Measurements from ENCODE around the gene COLEC11. TPM values are rescaled to one million over a fixed set of nuclear protein-coding genes. Genes with fewer than 3 reads are reported as not detected.

COLEC11 gene
- total and polyA plus RNA-seq, 10 donors, result 0.64 to 8.0 (median 3.1) TPM

DNA sequence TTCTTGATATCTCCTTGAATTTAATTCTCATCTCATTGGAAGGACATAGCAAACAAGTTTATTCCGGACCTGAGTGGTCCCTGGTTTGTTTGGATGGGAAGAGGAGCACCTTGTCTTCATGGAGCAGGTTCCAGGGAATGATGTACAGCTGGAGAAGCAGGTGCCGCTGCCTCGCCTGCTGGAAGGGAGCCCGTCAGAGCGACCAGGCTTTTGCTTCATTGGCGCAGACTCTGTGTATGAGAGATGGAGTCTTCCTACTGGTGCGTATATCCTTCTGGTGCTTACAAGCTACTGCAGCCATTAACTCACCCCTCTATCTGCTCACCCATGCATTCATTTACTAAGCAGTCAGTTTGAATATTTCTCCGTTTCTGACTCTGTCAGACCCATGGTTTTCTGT is 51.5 kb downstream of the COLEC11 start:
- WGBS, 5 donors, result 87 to 94% (median 90%) methylated on average over 8 of the region's 8 CpGs
- intact Hi-C loops (cut with DNase I; ENCODE audit: low total_unique reads), result no loop called here
- Histone ChIP-seq H3K4me3 (no peak overlapping the region), H3K27me3 (replicated peaks in 1 of 7) (peaks cover 0 to 16% (median 0%) of the 10 kb centered on the region in 7 donors), H3K36me3 (no peaks in the 10 kb centered on the region), H3K9me3 (no peaks in the 10 kb centered on the region), H3K4me1 (peaks cover 3 to 9% (median 6%) of the 10 kb centered on the region in 6 donors), H3K27ac (no peak overlapping the region)
- DNase-seq, result peak; percentile 40
- TF ChIP-seq, protein P1, sequence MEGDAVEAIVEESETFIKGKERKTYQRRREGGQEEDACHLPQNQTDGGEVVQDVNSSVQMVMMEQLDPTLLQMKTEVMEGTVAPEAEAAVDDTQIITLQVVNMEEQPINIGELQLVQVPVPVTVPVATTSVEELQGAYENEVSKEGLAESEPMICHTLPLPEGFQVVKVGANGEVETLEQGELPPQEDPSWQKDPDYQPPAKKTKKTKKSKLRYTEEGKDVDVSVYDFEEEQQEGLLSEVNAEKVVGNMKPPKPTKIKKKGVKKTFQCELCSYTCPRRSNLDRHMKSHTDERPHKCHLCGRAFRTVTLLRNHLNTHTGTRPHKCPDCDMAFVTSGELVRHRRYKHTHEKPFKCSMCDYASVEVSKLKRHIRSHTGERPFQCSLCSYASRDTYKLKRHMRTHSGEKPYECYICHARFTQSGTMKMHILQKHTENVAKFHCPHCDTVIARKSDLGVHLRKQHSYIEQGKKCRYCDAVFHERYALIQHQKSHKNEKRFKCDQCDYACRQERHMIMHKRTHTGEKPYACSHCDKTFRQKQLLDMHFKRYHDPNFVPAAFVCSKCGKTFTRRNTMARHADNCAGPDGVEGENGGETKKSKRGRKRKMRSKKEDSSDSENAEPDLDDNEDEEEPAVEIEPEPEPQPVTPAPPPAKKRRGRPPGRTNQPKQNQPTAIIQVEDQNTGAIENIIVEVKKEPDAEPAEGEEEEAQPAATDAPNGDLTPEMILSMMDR (IDR thresholded peaks at IDR 0.05 in 8 of 11, conservative IDR thresholded peaks at IDR 0.05 in 3 of 11), result no peak
- TF ChIP-seq POLR2AphosphoS5 (IDR thresholded peaks at IDR 0.05), result no peak

DNA sequence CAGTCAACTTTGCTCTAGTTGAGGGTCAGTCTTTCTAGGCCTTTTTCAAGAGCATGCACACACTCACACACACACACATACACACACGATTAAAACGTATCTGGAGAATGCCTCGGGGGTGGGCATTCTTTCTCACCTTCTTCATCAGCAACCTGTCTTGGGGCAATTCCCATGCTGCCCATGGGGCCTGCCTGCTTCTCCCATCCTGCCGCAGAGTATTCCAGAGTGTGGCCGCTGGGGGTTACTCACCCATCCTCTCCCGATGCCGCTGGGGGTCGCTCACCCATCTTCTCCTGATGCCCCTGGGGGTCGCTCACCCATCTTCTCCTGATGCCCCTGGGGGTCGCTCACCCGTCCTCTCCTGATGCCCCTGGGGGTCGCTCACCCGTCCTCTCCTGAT is 52.3 kb downstream of the COLEC11 start:
- Histone ChIP-seq H3K27ac (no peak overlapping the region), H3K27me3 (replicated peaks in 1 of 7) (peaks cover 0 to 23% (median 0%) of the 10 kb centered on the region in 7 donors), H3K4me1 (peaks cover 8 to 17% (median 14%) of the 10 kb centered on the region in 6 donors), H3K4me3 (no peak overlapping the region), H3K36me3 (no peaks in the 10 kb centered on the region), H3K9me3 (no peaks in the 10 kb centered on the region)
- TF ChIP-seq, protein P1 (IDR thresholded peaks at IDR 0.05 in 8 of 11, conservative IDR thresholded peaks at IDR 0.05 in 3 of 11), result no peak
- no peak for TF ChIP-seq POLR2A (IDR thresholded peaks at IDR 0.05)
- intact Hi-C loops (cut with DNase I; ENCODE audit: low total_unique reads), result no loop called here
- DNase-seq, result peak; percentile 42
- 69 to 85% (median 75%) methylated on average over 13 of the region's 13 CpGs for WGBS, 5 donors

DNA sequence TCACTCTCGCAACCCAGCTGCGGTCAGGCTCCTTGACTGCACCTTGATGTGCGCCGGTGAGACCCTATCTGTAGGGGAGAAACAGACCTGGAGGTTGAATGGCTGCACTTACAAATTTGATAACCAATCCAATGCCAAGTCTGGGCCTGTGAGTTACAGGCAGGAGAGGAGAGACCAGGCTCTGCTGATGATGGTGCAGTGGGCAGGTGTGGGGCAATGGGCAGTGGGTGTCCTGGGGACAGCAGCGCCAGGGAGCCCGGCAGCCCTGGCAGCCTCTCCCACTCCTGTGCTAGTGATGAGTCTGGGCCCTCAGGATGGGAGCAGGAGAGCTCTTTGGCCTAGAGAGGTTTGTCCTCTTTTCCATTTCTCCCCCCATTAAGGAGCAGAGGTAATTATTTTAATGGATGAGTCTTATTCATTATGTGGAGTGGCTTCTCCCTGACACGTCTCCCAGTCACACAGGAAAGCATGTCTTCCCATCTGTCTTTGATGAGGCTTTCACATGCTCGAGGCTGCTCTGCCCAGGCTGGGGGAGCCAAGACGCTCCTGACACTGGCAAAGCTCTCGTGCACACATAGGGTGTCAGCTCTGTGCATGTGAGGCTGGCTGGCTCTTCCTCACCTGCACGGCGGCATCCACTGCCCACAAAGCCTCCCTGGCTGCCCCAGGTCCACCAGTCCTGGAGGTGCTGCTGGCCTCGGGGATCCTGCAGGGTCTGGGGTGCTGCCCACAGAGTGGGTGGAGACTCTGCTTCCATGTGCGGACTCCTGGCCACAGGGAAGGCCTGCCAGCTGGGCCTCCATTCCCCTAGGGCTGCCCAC is 53.1 kb downstream of the COLEC11 start:
- DNase-seq, result peak; percentile 70
- peaks cover 11 to 22% (median 17%) of the 10 kb centered on the region in 6 donors for H3K4me1 ChIP-seq
- intact Hi-C loops (cut with DNase I; ENCODE audit: low total_unique reads), result no loop called here
- H3K36me3 ChIP-seq, result no peaks in the 10 kb centered on the region
- H3K27ac ChIP-seq, result no peak overlapping the region
- no peaks in the 10 kb centered on the region for H3K9me3 ChIP-seq
- H3K4me3 ChIP-seq, result no peak overlapping the region
- TF ChIP-seq POLR2A (IDR thresholded peaks at IDR 0.05), result no peak
- TF ChIP-seq POLR2AphosphoS5 (IDR thresholded peaks at IDR 0.05), result no peak
- TF ChIP-seq, protein P1 (IDR thresholded peaks at IDR 0.05 in 8 of 11, conservative IDR thresholded peaks at IDR 0.05 in 3 of 11), result no peak
- peaks cover 0 to 28% (median 0%) of the 10 kb centered on the region in 7 donors for H3K27me3 ChIP-seq (replicated peaks in 1 of 7)
- WGBS, 5 donors, result 86 to 95% (median 88%) methylated on average over 10 to 14 of the region's 14 CpGs

DNA sequence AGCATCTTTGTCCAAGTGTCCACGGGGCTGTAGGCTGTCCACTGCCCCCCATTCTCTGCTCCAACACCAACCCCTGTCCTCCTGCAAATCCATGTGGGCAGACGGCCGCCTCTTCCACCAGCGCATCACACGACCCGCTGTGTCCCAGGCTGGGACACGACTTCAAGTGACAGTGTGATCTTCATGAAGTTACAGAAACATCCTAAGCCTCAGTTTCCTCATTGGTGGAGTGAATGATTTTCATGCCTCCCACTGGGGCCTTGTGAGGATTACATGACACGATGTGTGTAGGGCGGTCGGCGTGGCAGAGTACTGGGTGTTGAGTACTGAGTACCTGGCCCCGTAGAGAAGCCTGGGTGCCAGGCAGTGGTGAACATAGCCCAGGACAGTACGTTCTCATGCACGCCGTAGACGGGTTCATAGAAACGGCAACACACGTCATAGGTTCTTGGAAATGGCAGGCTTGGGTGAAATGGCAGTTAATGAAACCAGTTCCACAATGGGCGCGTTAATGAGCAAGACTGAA is 53.8 kb downstream of the COLEC11 start:
- 90 to 94% (median 91%) methylated on average over 20 of the region's 20 CpGs for WGBS, 5 donors
- no peak for TF ChIP-seq POLR2A (IDR thresholded peaks at IDR 0.05)
- TF ChIP-seq, protein P1 (IDR thresholded peaks at IDR 0.05 in 8 of 11, conservative IDR thresholded peaks at IDR 0.05 in 3 of 11), result no peak
- TF ChIP-seq POLR2AphosphoS5 (IDR thresholded peaks at IDR 0.05), result no peak
- H3K4me3 ChIP-seq, result no peak overlapping the region
- DNase-seq, result peak; percentile 23
- H3K9me3 ChIP-seq, result no peaks in the 10 kb centered on the region
- H3K36me3 ChIP-seq, result no peaks in the 10 kb centered on the region
- intact Hi-C loops (cut with DNase I; ENCODE audit: low total_unique reads), result no loop called here
- peaks cover 0 to 28% (median 0%) of the 10 kb centered on the region in 7 donors for H3K27me3 ChIP-seq (replicated peaks in 1 of 7)
- H3K4me1 ChIP-seq, result peaks cover 11 to 22% (median 17%) of the 10 kb centered on the region in 6 donors
- H3K27ac ChIP-seq, result no peak overlapping the region

All from spleen (tissue), 11 donors.